CD4-positive, CD25-positive, alpha-beta regulatory T cell (primary cell): Measurements from ENCODE around the gene DPY19L3. TPM values are rescaled to one million over a fixed set of nuclear protein-coding genes. Genes with fewer than 3 reads are reported as not detected.
"Not testable (repeated sequence)": the region's sequence is repeated elsewhere in the genome, so short reads cannot be mapped to it uniquely, and the experiment has no call there.

Source experiments
- ATAC-seq, 2 donors: fragments of 150-1000 bp; cut with Tn5 transposase; one replicate each; pipeline ENCODE4 v1.10.0; 2021; ENCODE audit warnings: low read depth in 2 of 2, moderate number of reproducible peaks in 2 of 2, moderate library complexity in 1 of 2
- DNase-seq, 3 donors: peaks; one replicate each; pipeline versions ENCODE4 v3.0.0 to v3.0.0-alpha.2; 2012 to 2022; ENCODE audit warnings: mixed read lengths in 1 of 3
- H3K27ac ChIP-seq: one replicate; pipeline ENCODE4 v1.7.0; 2013; ENCODE audit warnings: mild to moderate bottlenecking, low read length; ENCODE audit not compliant: insufficient read depth, poor library complexity, severe bottlenecking
- H3K27me3 ChIP-seq: one replicate; pipeline ENCODE4 v1.7.0; 2013; ENCODE audit warnings: low read length; ENCODE audit not compliant: control insufficient read depth, insufficient read depth
- H3K36me3 ChIP-seq: one replicate; pipeline ENCODE4 v1.7.0; 2013; ENCODE audit warnings: mild to moderate bottlenecking, low read length, moderate library complexity; ENCODE audit not compliant: control insufficient read depth, insufficient read depth
- H3K4me1 ChIP-seq: 2 replicates; pipeline ENCODE4 v1.7.0; 2013; ENCODE audit warnings: mild to moderate bottlenecking, low read length; ENCODE audit not compliant: insufficient read depth, control insufficient read depth, poor library complexity, severe bottlenecking
- H3K4me3 ChIP-seq: one replicate; pipeline ENCODE4 v1.7.0; 2013; ENCODE audit warnings: low read depth, mild to moderate bottlenecking, low read length, moderate library complexity
- H3K9me3 ChIP-seq, 2 experiments: 1 replicate in 1 of 2; 2 replicates in 1 of 2; pipeline ENCODE4 v1.7.0; 2013; ENCODE audit warnings: low read length in 2 of 2, mild to moderate bottlenecking in 1 of 2, moderate library complexity in 1 of 2; ENCODE audit not compliant: control insufficient read depth in 2 of 2
- H3K27ac Mint-ChIP-seq, 3 donors: one replicate each; pipeline ENCODE4 v1.8.0; 2020 to 2022; ENCODE audit warnings: mild to moderate bottlenecking in 3 of 3, mixed read lengths in 3 of 3, moderate library complexity in 2 of 3
- H3K27me3 Mint-ChIP-seq: one replicate; pipeline ENCODE4 v1.8.0; 2022; ENCODE audit warnings: mild to moderate bottlenecking, mixed read lengths
- H3K36me3 Mint-ChIP-seq: one replicate; pipeline ENCODE4 v1.8.0; 2020; ENCODE audit warnings: mixed read lengths
- H3K4me1 Mint-ChIP-seq, 4 donors: one replicate each; pipeline ENCODE4 v1.8.0; 2020 to 2022; ENCODE audit warnings: mixed read lengths in 4 of 4, mild to moderate bottlenecking in 1 of 4
- H3K4me3 Mint-ChIP-seq, 4 donors: one replicate each; pipeline ENCODE4 v1.8.0; 2020 to 2022; ENCODE audit warnings: mild to moderate bottlenecking in 4 of 4, mixed read lengths in 4 of 4, moderate library complexity in 3 of 4
- H3K9me3 Mint-ChIP-seq, 7 donors: one replicate each; pipeline ENCODE4 v1.8.0; 2020 to 2022; ENCODE audit warnings: mixed read lengths in 7 of 7, mild to moderate bottlenecking in 3 of 7, moderate library complexity in 2 of 7
- polyA plus RNA-seq, 4 donors: library from polyadenylated mRNA; unstranded; fragments of 300-500 nt; fragmentation: Illumina TruSeq; gene quantifications; one replicate each; pipeline ENCODE4 v1.2.3, GENCODE V29; 2021
- total RNA-seq: library from RNA; stranded (reverse); gene quantifications from one replicate; pipeline ENCODE4 v1.2.3, GENCODE V29; 2022

Gene DPY19L3
- total and polyA plus RNA-seq, 5 donors from 2014 or later: 4.5 to 17.4 (median 5.9) TPM

GRCh38 chr19:32483574-32483973, 78.0 kb downstream of the DPY19L3 start:
- H3K27me3 ChIP-seq: no peaks in the 10 kb centered on the region
- H3K27ac Mint-ChIP-seq: no peak overlapping the region
- no peaks in the 10 kb centered on the region for H3K4me1 ChIP-seq
- DNase-seq (no peak), ATAC-seq (no peak)
- no peak overlapping the region for H3K4me3 Mint-ChIP-seq
- H3K27ac ChIP-seq: no peak overlapping the region
- H3K4me1 Mint-ChIP-seq: no peaks in the 10 kb centered on the region
- no peaks in the 10 kb centered on the region for H3K27me3 Mint-ChIP-seq
- H3K4me3 ChIP-seq: no peak overlapping the region
- peaks cover 65% of the 10 kb centered on the region for H3K36me3 Mint-ChIP-seq
- no peaks in the 10 kb centered on the region for H3K9me3 ChIP-seq
- peaks cover 0 to 2% (median 0%) of the 10 kb centered on the region in 7 donors for H3K9me3 Mint-ChIP-seq
- H3K36me3 ChIP-seq: peaks cover 17% of the 10 kb centered on the region

GRCh38 chr19:32489971-32490370, 84.4 kb downstream of the DPY19L3 start:
- Mint-ChIP-seq H3K27me3 (no peaks in the 10 kb centered on the region), H3K9me3 (peaks cover 0 to 4% (median 0%) of the 10 kb centered on the region in 7 donors), H3K27ac (no peak overlapping the region), H3K4me3 (no peak overlapping the region), H3K36me3 (peaks cover 21% of the 10 kb centered on the region), H3K4me1 (no peaks in the 10 kb centered on the region)
- Histone ChIP-seq H3K27ac (no peak overlapping the region), H3K36me3 (peaks cover under 1% of the 10 kb centered on the region), H3K9me3 (no peaks in the 10 kb centered on the region), H3K27me3 (no peaks in the 10 kb centered on the region), H3K4me1 (no peaks in the 10 kb centered on the region), H3K4me3 (no peak overlapping the region)
- ATAC-seq: no peak
- DNase-seq: no peak

- Histone ChIP-seq H3K27me3 (peaks cover 2% of the 10 kb centered on the region), H3K36me3 (no peaks in the 10 kb centered on the region), H3K27ac (no peak overlapping the region), H3K4me1 (no peaks in the 10 kb centered on the region), H3K9me3 (no peaks in the 10 kb centered on the region), H3K4me3 (no peak overlapping the region)
- peaks cover 7% of the 10 kb centered on the region for H3K27me3 Mint-ChIP-seq
- ATAC-seq (no peak), DNase-seq (no peak)
- H3K4me1 Mint-ChIP-seq: no peaks in the 10 kb centered on the region
- no peak overlapping the region for H3K27ac Mint-ChIP-seq
- H3K9me3 Mint-ChIP-seq: peaks cover 0 to 2% (median 0%) of the 10 kb centered on the region in 7 donors
- H3K36me3 Mint-ChIP-seq: no peaks in the 10 kb centered on the region
- H3K4me3 Mint-ChIP-seq: peak overlapping the region in 1 of 4 donors; percentile 39
Observed at GRCh38 chr19:32497391-32497790, 91.8 kb downstream of the DPY19L3 start.

- H3K27me3 Mint-ChIP-seq: peaks cover 7% of the 10 kb centered on the region
- Histone ChIP-seq H3K4me1 (no peaks in the 10 kb centered on the region), H3K27ac (no peak overlapping the region), H3K4me3 (no peak overlapping the region), H3K27me3 (peaks cover 2% of the 10 kb centered on the region), H3K9me3 (no peaks in the 10 kb centered on the region), H3K36me3 (no peaks in the 10 kb centered on the region)
- no peak overlapping the region for H3K4me3 Mint-ChIP-seq
- ATAC-seq: peak in 1 of 2 donors; percentile 34
- H3K4me1 Mint-ChIP-seq: no peaks in the 10 kb centered on the region
- H3K9me3 Mint-ChIP-seq: peaks cover 0 to 2% (median 0%) of the 10 kb centered on the region in 7 donors
- H3K36me3 Mint-ChIP-seq: no peaks in the 10 kb centered on the region
- peak overlapping the region in 1 of 3 donors; percentile 25 for H3K27ac Mint-ChIP-seq
- DNase-seq: peak in 1 of 3 donors; percentile 8
Observed at GRCh38 chr19:32498648-32499200, 93.2 kb downstream of the DPY19L3 start.

GRCh38 chr19:32512498-32512897, 106.9 kb downstream of the DPY19L3 start:
- not testable (repeated sequence) for H3K4me3 Mint-ChIP-seq
- peaks cover 25% of the 10 kb centered on the region for H3K27me3 Mint-ChIP-seq

GRCh38 chr19:32519023-32519422, 113.5 kb downstream of the DPY19L3 start:
- no peaks in the 10 kb centered on the region for H3K9me3 ChIP-seq
- peak overlapping the region in 2 of 4 donors; percentile 11 to 31 for H3K4me3 Mint-ChIP-seq
- H3K27ac Mint-ChIP-seq: peak overlapping the region; percentile 15 to 75 (median 67)
- H3K9me3 Mint-ChIP-seq: peaks cover 0 to 4% (median 0%) of the 10 kb centered on the region in 7 donors
- no peak for ATAC-seq
- no peaks in the 10 kb centered on the region for H3K4me1 ChIP-seq
- H3K36me3 Mint-ChIP-seq: no peaks in the 10 kb centered on the region
- peaks cover 2% of the 10 kb centered on the region for H3K27me3 ChIP-seq
- H3K36me3 ChIP-seq: no peaks in the 10 kb centered on the region
- H3K27me3 Mint-ChIP-seq: peaks cover 23% of the 10 kb centered on the region
- DNase-seq: peak in 1 of 3 donors; percentile 14
- H3K4me3 ChIP-seq: no peak overlapping the region
- no peak overlapping the region for H3K27ac ChIP-seq
- peaks cover 6 to 17% (median 10%) of the 10 kb centered on the region in 4 donors for H3K4me1 Mint-ChIP-seq

More at GRCh38 chr19:32512498-32512897, 106.9 kb downstream of the DPY19L3 start:
- H3K36me3 Mint-ChIP-seq, H3K4me1 ChIP-seq, H3K36me3 ChIP-seq, ATAC-seq, H3K27me3 ChIP-seq, H3K27ac Mint-ChIP-seq, H3K4me1 Mint-ChIP-seq, H3K27ac ChIP-seq, DNase-seq, H3K9me3 ChIP-seq, H3K4me3 ChIP-seq: not testable (repeated sequence)
- H3K9me3 Mint-ChIP-seq: peaks cover 0 to 13% (median 8%) of the 10 kb centered on the region in 7 donors

- no peaks in the 10 kb centered on the region for H3K36me3 Mint-ChIP-seq
- H3K27ac Mint-ChIP-seq: no peak overlapping the region
- peaks cover 8% of the 10 kb centered on the region for H3K27me3 ChIP-seq
- peaks cover 26% of the 10 kb centered on the region for H3K27me3 Mint-ChIP-seq
- H3K9me3 Mint-ChIP-seq: peaks cover 0 to 9% (median 2%) of the 10 kb centered on the region in 7 donors
- no peak overlapping the region for H3K4me3 Mint-ChIP-seq
- H3K27ac ChIP-seq: no peak overlapping the region
- H3K9me3 ChIP-seq: no peaks in the 10 kb centered on the region
- DNase-seq: no peak
- ATAC-seq: no peak
- no peaks in the 10 kb centered on the region for H3K4me1 ChIP-seq
- H3K4me1 Mint-ChIP-seq: peaks cover 6 to 17% (median 10%) of the 10 kb centered on the region in 4 donors
- H3K36me3 ChIP-seq: no peaks in the 10 kb centered on the region
- no peak overlapping the region for H3K4me3 ChIP-seq
Observed at GRCh38 chr19:32522967-32523366, 117.4 kb downstream of the DPY19L3 start.

- peaks cover 13% of the 10 kb centered on the region for H3K27me3 Mint-ChIP-seq
- ATAC-seq (no peak), DNase-seq (no peak)
Observed at GRCh38 chr19:32526895-32527294, 121.3 kb downstream of the DPY19L3 start.

More at GRCh38 chr19:32526895-32527294, 121.3 kb downstream of the DPY19L3 start:
- Histone ChIP-seq H3K4me1 (no peaks in the 10 kb centered on the region), H3K9me3 (peaks cover 0 to 2% of the 10 kb centered on the region in 2 experiments), H3K27me3 (peaks cover 8% of the 10 kb centered on the region), H3K4me3 (no peak overlapping the region), H3K27ac (no peak overlapping the region), H3K36me3 (no peaks in the 10 kb centered on the region)
- H3K27ac Mint-ChIP-seq: no peak overlapping the region
- H3K4me3 Mint-ChIP-seq: no peak overlapping the region
- peaks cover 0 to 12% (median 4%) of the 10 kb centered on the region in 7 donors for H3K9me3 Mint-ChIP-seq
- no peaks in the 10 kb centered on the region for H3K36me3 Mint-ChIP-seq
- no peaks in the 10 kb centered on the region for H3K4me1 Mint-ChIP-seq
